Adrenal gland (tissue), 12 donors: ENCODE data around the gene TUBA8. TPM values are rescaled to one million over a fixed set of nuclear protein-coding genes. Genes with fewer than 3 reads are reported as not detected.
"Not testable (repeated sequence)": the region's sequence is repeated elsewhere in the genome, so short reads cannot be mapped to it uniquely, and the experiment has no call there.

Experiments used
- DNase-seq, 7 donors: peaks; one replicate each; pipeline ENCODE4 v3.0.0-alpha.2; 2019 to 2020
- H3K27ac ChIP-seq, 5 donors: fragments of 200-600 bp; sonication (generic) in 4 of 5; 1 replicate in 3 of 5; 2 replicates in 2 of 5; pipeline versions ENCODE4 v1.5.1 to v1.8.0; 2016 to 2020; ENCODE audit warnings: mild to moderate bottlenecking in 1 of 5
- H3K27me3 ChIP-seq: fragments of 200-600 bp; 2 replicates; pipeline ENCODE4 v1.8.0; 2021
- H3K36me3 ChIP-seq, 2 donors: fragments of 200-600 bp; replicated peaks in 1 of 2; 1 replicate in 1 of 2; 2 replicates in 1 of 2; pipeline versions ENCODE4 v1.5.1 to v1.8.0; 2018 to 2022
- H3K4me1 ChIP-seq, 2 donors: fragments of 200-600 bp; replicated peaks in 1 of 2; 1 replicate in 1 of 2; 2 replicates in 1 of 2; pipeline versions ENCODE4 v1.5.1 to v1.8.0; 2018 to 2021
- H3K4me3 ChIP-seq, 4 donors: fragments of 200-600 bp; sonication (generic) in 3 of 4; one replicate each; pipeline ENCODE4 v1.5.1; 2016 to 2018
- H3K9me3 ChIP-seq, 3 donors: fragments of 200-600 bp; sonication (generic) in 1 of 3; replicated peaks in 1 of 3; 1 replicate in 2 of 3; 2 replicates in 1 of 3; pipeline versions ENCODE4 v1.5.1 to v1.8.0; 2016 to 2021
- POLR2A ChIP-seq, 2 donors: fragments of 450-650 bp; IDR thresholded peaks; one replicate each; pipeline ENCODE4 v1.6.1; 2017; ENCODE audit warnings: antibody characterized with exemption in 2 of 2, mild to moderate bottlenecking in 2 of 2, moderate library complexity in 1 of 2
- WGBS, 4 donors: extraction: QIAGEN DNeasy Blood & Tissue Kit in 2 of 4; methylation state at CpG; one replicate each; pipeline versions ENCODE4 v1.1.5 to v1.1.7; 2013 to 2017; 5-methylcytosine and 5-hydroxymethylcytosine counted together
- intact Hi-C, 2 donors: fragments of 100-400 bp; cut with DNase I; formaldehyde crosslinking; loops; one replicate each; pipeline versions ENCODE4 v1.14.1 to v1.15.0; 2022 to 2023
- polyA plus RNA-seq, 3 donors: library from polyadenylated mRNA; stranded (reverse); fragments of 200-250 nt in 2 of 3; fragments of 350-450 nt in 1 of 3; fragmentation: Illumina TruSeq in 1 of 3; extraction: RNeasy Lipid Tissue Mini Kit (QIAGEN cat#74804) in 1 of 3; gene quantifications; one replicate each; pipeline ENCODE4 v1.2.3, GENCODE V29; 2013 to 2014
- total RNA-seq, 9 donors: library from RNA; depleted of rRNA in 4 of 9; stranded (reverse); fragments of >200 nt in 4 of 9; fragments of 120-200 nt in 1 of 9; fragmentation: NEBNext Ultra II Directional in 1 of 9; extraction: Animal tissue kit (Norgen Biotek cat#: 25700) in 1 of 9; gene quantifications; one replicate each; pipeline versions ENCODE4 v1.1.0 to v1.2.4, GENCODE V29; 2013 to 2023
- TF ChIP-seq, protein P1 (sequence below), 6 experiments: fragments of 450-650 bp in 4 of 6; fragments of 200-600 bp in 2 of 6; sonication (generic) in 1 of 6; IDR thresholded peaks; 1 replicate in 5 of 6; 2 replicates in 1 of 6; pipeline versions ENCODE4 v1.5.1 to v1.8.0; 2016 to 2021; ENCODE audit warnings: antibody characterized with exemption in 6 of 6, mild to moderate bottlenecking in 2 of 6, moderate library complexity in 1 of 6
- donor health status: healthy with polysubstance abuse.
- donor health status: Bipolar disorder and iron deficiency.
- donor health status: DM: yes; HTN: yes; CAD: no.
- donor health status: DM: no; HTN: no; CAD: no.
- donor health status: DM: no; HTN: no; CAD: no.
- donor health status: DM: yes; HTN: yes; CAD: no.

The TUBA8 gene
- total and polyA plus RNA-seq, 12 donors, result 0.65 to 4.3 (median 1.8) TPM

DNA sequence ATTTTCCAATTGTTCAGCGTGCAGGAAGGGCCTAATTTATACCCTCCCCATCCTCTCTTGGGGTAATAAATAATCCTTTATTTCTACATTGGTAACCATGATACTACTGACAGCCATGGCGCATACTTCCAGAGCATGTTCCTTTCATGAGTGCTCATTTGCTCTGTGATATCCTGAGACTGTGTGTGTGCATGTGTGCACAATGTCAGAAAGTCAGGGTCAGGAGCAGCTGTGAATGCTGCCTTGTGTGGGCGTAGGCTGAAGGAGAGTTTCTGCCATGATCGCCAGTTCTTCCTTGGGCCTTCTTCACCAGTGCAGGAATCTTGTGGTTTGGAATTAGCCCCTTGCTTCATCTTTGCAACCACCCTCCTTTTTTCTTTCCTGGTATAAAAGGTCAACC lies 10.2 kb downstream of the TUBA8 start:
- intact Hi-C loops, result no loop called here
- Histone ChIP-seq H3K27me3 (no peaks in the 10 kb centered on the region), H3K4me3 (no peak overlapping the region), H3K36me3 (no peaks in the 10 kb centered on the region), H3K27ac (no peak overlapping the region), H3K4me1 (no peaks in the 10 kb centered on the region), H3K9me3 (no peaks in the 10 kb centered on the region)
- WGBS, 4 donors, result 88 to 91% (median 91%) methylated on average over 4 of the region's 4 CpGs
- DNase-seq, result no peak
- TF ChIP-seq, protein P1, sequence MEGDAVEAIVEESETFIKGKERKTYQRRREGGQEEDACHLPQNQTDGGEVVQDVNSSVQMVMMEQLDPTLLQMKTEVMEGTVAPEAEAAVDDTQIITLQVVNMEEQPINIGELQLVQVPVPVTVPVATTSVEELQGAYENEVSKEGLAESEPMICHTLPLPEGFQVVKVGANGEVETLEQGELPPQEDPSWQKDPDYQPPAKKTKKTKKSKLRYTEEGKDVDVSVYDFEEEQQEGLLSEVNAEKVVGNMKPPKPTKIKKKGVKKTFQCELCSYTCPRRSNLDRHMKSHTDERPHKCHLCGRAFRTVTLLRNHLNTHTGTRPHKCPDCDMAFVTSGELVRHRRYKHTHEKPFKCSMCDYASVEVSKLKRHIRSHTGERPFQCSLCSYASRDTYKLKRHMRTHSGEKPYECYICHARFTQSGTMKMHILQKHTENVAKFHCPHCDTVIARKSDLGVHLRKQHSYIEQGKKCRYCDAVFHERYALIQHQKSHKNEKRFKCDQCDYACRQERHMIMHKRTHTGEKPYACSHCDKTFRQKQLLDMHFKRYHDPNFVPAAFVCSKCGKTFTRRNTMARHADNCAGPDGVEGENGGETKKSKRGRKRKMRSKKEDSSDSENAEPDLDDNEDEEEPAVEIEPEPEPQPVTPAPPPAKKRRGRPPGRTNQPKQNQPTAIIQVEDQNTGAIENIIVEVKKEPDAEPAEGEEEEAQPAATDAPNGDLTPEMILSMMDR (IDR thresholded peaks at IDR 0.05), result no peak
- no peak for TF ChIP-seq POLR2A (IDR thresholded peaks at IDR 0.05)

DNA sequence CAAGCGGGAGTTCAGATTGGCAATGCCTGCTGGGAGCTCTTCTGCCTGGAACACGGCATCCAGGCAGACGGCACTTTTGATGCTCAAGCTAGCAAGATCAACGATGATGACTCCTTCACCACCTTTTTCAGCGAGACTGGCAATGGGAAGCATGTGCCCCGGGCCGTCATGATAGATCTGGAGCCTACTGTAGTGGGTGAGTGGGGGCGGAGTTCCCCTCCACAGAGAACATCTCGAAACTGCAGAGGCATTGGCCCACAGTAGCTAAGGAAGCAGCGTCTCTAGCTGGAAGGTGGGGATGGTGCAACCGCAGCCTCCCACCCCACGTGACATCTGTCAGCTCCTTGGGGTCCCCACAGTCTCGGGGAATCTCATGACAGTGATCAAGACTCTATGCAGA lies 10.9 kb downstream of the TUBA8 start:
- 85 to 94% (median 89%) methylated on average over 9 to 13 of the region's 13 CpGs for WGBS, 4 donors
- H3K9me3 ChIP-seq, result no peaks in the 10 kb centered on the region
- DNase-seq, result no peak
- H3K4me1 ChIP-seq, result no peaks in the 10 kb centered on the region
- no peak overlapping the region for H3K27ac ChIP-seq
- intact Hi-C loops, result no loop called here
- TF ChIP-seq, protein P1 (IDR thresholded peaks at IDR 0.05), result no peak
- no peaks in the 10 kb centered on the region for H3K27me3 ChIP-seq
- no peak overlapping the region for H3K4me3 ChIP-seq
- no peaks in the 10 kb centered on the region for H3K36me3 ChIP-seq

DNA sequence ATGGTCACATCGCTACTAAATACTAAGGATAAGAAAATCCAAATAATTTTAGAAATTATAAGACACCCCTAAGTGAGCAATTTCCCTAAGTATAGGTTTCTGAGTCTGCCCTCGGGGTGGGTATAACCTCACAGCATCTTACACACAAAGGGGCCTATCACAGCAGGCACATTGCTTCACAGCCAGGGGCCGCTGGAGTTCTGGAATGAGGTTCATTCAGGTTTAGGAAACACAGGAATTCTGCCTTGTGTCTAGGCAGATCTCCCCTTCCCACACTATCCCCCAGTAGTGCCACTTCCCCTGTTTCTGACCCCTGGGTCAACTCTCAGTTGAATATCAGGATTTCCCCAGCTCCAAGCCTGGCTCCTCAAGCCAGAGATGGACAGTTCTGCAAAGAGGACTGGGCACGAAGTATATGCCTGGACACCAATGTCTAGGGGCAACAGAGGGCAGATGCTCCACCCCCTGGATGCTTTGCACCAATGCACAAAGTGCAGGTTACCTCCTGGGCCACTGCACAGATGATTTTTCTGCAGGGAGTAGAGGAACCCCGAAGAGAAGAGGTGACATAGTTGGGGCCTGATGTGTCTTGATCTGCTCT lies 11.4 kb downstream of the TUBA8 start:
- H3K36me3 ChIP-seq, result no peaks in the 10 kb centered on the region
- TF ChIP-seq, protein P1 (IDR thresholded peaks at IDR 0.05), result no peak
- TF ChIP-seq POLR2A (IDR thresholded peaks at IDR 0.05), result no peak
- H3K9me3 ChIP-seq, result no peaks in the 10 kb centered on the region
- H3K4me1 ChIP-seq, result no peaks in the 10 kb centered on the region
- no peak for DNase-seq
- intact Hi-C loops, result no loop called here
- 86 to 91% (median 88%) methylated on average over 4 to 5 of the region's 5 CpGs for WGBS, 4 donors
- H3K27ac ChIP-seq, result no peak overlapping the region
- no peaks in the 10 kb centered on the region for H3K27me3 ChIP-seq
- no peak overlapping the region for H3K4me3 ChIP-seq

DNA sequence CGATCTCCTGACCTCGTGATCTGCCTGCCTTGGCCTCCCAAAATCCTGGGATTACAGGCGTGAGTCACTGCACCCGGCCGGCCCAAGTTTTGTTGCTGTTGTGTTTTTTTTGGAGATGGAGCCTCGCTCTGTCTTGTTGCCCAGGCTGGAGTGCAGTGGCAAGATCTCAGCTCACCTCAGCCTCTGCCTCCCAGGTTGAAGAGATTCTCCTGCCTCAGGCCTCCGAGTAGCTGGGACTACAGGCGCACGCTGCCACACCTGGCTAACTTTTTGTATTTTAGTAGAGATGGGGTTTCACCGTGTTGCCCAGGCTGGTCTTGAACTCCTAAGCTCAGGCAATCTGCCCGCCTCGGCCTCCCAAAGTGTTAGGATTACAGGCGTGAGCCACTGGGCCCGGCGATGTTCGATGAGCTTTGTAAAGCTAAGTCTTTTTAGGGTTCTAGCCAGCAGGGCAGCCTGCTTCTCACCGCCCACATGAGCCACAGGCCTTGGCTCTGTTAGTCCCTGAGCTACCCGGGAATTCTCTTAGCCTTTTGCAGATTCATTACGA lies 12.9 kb downstream of the TUBA8 start:
- 95 to 97% (median 95%) methylated on average over 13 to 19 of the region's 19 CpGs for WGBS, 4 donors
- DNase-seq, result peak in 1 of 7 donors; percentile 29
- H3K27me3 ChIP-seq, H3K4me3 ChIP-seq, H3K4me1 ChIP-seq, intact Hi-C loops, H3K9me3 ChIP-seq, H3K27ac ChIP-seq, H3K36me3 ChIP-seq: not testable (repeated sequence)

GRCh38 chr22:18126606-18127005 lies 16.0 kb downstream of the TUBA8 start:
- Histone ChIP-seq H3K27me3 (no peaks in the 10 kb centered on the region), H3K36me3 (no peaks in the 10 kb centered on the region), H3K4me3 (no peak overlapping the region), H3K27ac (no peak overlapping the region), H3K9me3 (no peaks in the 10 kb centered on the region), H3K4me1 (no peaks in the 10 kb centered on the region)
- peak in 1 of 7 donors; percentile 46 for DNase-seq
- TF ChIP-seq POLR2A (IDR thresholded peaks at IDR 0.05), result no peak
- TF ChIP-seq, protein P1 (IDR thresholded peaks at IDR 0.05), result no peak
- WGBS, 4 donors, result 97 to 98% (median 98%) methylated on average over 18 of the region's 18 CpGs
- intact Hi-C loops, result no loop called here
